ENCODE data around the gene TMED6.

The TMED6 gene

DNA sequence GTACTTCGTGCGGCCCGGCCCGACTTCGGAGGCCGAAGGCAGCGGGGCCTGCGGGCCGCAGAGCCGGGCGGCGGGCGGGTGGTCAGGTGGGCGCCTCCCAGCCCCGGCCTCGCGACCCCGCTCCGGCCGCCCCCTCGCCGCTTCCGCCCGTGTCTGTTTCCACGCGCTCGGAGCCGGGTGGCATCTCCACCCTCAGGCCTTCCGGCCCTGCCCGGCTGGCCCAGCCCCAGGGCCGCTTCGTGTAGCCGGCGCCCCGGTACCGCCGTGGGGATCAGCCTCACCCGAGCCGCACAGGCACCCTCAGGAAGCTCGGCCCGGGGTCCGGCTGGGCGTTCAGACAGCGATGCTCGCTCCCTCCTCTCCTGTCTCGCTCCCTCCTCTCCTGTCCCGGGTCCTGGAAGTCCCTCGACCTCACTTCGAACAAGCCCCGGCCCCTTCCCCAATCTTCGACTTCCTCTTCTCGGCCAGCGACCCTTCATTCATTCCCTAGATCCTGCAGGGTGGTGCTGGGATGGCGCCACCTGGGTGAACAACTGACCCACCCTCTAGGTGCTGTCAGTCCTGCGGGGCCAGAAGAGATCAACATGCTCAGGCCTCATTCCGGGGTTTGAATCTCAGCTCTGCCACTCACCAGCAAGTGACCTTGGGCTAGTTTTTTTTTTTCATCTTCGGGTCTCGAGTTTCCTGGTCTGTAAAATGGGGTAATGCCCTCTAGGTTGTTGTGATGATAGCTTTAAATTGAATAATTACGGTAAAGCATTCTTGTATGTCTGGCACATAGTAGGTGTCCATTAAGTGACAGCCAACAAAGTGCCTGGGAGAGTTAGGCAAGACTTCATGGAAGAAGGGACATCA lies 39.8 kb downstream of the TMED6 start:
- TF ChIP-seq, protein P1, sequence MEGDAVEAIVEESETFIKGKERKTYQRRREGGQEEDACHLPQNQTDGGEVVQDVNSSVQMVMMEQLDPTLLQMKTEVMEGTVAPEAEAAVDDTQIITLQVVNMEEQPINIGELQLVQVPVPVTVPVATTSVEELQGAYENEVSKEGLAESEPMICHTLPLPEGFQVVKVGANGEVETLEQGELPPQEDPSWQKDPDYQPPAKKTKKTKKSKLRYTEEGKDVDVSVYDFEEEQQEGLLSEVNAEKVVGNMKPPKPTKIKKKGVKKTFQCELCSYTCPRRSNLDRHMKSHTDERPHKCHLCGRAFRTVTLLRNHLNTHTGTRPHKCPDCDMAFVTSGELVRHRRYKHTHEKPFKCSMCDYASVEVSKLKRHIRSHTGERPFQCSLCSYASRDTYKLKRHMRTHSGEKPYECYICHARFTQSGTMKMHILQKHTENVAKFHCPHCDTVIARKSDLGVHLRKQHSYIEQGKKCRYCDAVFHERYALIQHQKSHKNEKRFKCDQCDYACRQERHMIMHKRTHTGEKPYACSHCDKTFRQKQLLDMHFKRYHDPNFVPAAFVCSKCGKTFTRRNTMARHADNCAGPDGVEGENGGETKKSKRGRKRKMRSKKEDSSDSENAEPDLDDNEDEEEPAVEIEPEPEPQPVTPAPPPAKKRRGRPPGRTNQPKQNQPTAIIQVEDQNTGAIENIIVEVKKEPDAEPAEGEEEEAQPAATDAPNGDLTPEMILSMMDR (IDR thresholded peaks at IDR 0.05) = no peak
- Histone ChIP-seq H3K27ac (peak overlapping the region; percentile 75 to 96), H3K4me3 (peak overlapping the region; percentile 100)
- peak; percentile 75 for DNase-seq (ENCODE audit: low spot score)

DNA sequence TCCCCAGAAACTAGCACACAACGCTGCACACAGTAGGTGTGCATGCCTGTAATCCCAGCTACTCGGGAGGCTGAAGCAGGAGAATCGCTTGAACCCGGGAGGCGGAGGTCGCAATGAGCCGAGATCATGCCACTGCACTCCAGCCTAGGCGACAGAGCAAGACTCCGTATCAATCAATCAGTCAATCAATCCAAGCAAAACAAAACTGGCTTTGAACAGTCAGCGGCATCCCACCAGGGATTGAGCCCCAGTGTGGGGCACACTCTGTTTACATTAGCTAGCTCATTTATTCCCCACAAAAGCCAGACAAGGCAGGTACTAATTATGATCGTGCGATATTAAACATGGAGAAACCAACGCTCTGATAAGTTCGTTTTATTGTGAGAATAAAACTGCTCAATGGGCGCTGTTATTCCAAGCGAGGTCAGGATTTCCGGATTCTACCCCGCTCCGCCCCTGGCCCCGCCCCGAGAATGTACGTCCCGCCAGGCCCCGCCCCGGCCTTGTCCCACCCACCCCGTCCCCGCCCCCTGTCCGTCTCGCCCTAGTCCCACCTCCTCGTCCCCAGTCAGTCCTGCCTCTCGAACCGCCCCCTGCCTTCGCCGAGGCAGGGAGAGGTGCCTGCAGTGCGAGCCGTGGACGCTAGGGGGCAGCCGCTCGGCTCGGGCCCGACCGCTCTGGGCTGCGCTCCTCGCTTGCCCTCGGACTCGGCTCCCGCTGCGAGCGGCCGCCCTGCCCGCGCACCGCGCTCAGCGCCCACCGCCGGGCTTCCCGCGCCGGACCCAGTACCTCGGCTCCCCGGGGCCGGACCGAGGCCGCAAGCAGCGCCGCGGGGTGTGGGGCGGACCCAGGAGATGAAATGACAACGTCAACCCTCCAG lies 40.7 kb downstream of the TMED6 start, which contains the start of gene VPS4A:
Gene VPS4A (plus strand): TSS at position 698 of the 880 bp plus-strand sequence. CDS start 162 bp downstream, at position 860.
- TF ChIP-seq, protein P1 (IDR thresholded peaks at IDR 0.05) = peak; percentile 94
- peak; percentile 97 for DNase-seq (ENCODE audit: low spot score)
- Histone ChIP-seq H3K27ac (peak within 1 kb of the TSS; percentile 75 to 96), H3K4me3 (peak within 1 kb of the TSS; percentile 100)

DNA sequence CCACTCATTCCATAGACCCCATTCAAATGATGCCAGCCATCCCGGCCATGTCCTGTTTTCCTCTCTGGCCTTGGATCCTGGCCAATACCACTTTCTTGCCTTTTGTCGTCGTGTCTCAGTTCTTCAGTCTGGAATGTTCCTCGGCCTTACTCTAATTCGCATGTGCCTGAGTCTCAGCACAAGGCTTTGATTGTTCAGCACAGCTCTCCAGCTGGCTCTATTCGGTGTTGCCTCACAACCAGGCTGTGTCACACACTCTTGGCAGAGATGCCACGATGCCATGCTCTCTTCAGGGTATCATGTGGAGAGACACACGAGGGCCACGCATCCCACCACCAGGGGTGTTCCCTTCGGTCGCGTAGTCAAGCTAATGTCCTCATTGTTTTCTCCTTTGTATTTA lies 42.3 kb downstream of the TMED6 start:
- TF ChIP-seq, protein P1 (IDR thresholded peaks at IDR 0.05) = no peak
- Histone ChIP-seq H3K27ac (no peak overlapping the region), H3K4me3 (no peak overlapping the region)
- DNase-seq (ENCODE audit: low spot score) = no peak

DNA sequence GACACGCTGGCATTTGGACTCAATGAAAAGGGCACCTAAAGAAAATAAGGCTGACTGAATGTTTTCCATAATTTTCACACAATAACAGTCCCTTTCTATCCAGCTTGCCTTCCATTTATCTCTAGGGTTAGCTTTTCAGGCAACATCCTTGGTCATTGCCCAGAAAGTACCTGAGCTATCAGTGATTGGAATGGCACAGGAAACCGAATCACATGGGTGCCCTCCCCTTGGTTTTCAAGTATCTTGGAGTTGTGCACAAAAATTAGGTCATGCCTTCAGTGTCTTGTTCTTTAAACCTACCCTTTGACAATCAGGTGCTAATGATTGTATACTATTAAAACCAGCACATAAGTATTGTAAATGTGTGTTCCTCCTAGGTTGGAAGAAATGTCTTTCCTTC lies 43.7 kb downstream of the TMED6 start:
- TF ChIP-seq, protein P1 (IDR thresholded peaks at IDR 0.05) = no peak
- H3K27ac ChIP-seq = no peak overlapping the region
- H3K4me3 ChIP-seq = no peak overlapping the region
- no peak for DNase-seq (ENCODE audit: low spot score)

DNA sequence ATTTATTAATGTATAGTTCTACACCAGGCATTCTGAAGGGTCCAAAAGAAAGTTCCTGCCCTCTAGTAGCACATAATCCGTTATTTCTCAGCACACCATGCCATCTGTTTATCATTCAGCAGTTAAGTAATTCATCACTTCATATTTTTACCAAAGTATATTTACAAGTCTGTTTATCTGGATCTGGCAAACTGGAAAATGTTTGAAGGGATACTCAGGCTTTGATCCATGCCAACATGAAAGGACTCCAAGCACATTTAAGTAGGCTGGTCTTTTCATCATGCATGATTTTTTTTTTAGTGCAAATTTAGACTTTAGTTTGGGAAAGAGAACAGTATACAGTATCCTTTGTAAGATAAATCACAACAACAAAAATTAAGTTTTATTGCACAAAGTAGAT lies 44.5 kb downstream of the TMED6 start:
- DNase-seq (ENCODE audit: low spot score) = no peak
- Histone ChIP-seq H3K27ac (no peak overlapping the region), H3K4me3 (no peak overlapping the region)
- TF ChIP-seq, protein P1 (IDR thresholded peaks at IDR 0.05) = no peak

DNA sequence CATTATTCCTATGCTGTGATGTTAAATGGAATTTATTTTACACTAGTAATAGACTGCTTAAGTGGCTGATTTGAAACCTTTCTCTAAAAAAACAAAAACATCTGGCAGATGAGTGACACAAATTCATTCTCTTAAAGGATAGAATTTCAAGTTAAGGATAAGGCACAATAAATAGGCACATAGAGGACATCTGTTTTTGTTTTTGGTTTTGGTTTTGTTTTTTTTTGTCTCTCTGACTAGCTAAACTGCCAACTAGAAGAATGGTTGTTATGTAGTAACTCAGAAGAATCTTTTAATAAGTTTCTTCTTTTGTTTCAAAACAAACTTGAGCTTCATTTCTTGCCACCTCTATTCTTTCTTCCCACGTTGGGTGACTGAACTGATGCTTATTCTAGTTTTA lies 45.6 kb downstream of the TMED6 start:
- H3K27ac ChIP-seq = no peak overlapping the region
- no peak for DNase-seq (ENCODE audit: low spot score)
- H3K4me3 ChIP-seq = no peak overlapping the region
- TF ChIP-seq, protein P1 (IDR thresholded peaks at IDR 0.05) = no peak
